ENCODE results near the gene GLA. TPM values are rescaled to one million over a fixed set of nuclear protein-coding genes. Genes with fewer than 3 reads are reported as not detected.

Gene GLA
- total RNA-seq, 1 donor from 2014 or later = 16.2 TPM

- Histone ChIP-seq H3K36me3 (ENCODE audit: control insufficient read depth in 3 of 3, insufficient read depth in 3 of 3, low read length in 3 of 3) (no peaks in the 10 kb centered on the region), H3K9ac (ENCODE audit: low read depth in 1 of 3, low read length in 3 of 3) (no peak overlapping the region), H3K9me3 (ENCODE audit: control insufficient read depth in 3 of 3, low read length in 3 of 3) (no peaks in the 10 kb centered on the region), H3K4me3 (ENCODE audit: low read length in 3 of 3) (no peak overlapping the region), H3K27me3 (ENCODE audit: control insufficient read depth in 3 of 3, insufficient read depth in 3 of 3, low read length in 3 of 3) (peaks cover 0 to 4% (median 3%) of the 10 kb centered on the region in 3 donors), H3K27ac (ENCODE audit: low read depth, low read length) (no peak overlapping the region), H3K4me1 (ENCODE audit: control insufficient read depth in 3 of 3, insufficient read depth in 3 of 3, low read length in 3 of 3) (no peaks in the 10 kb centered on the region)
These were observed 47.3 kb downstream of the GLA start for GRCh38 chrX:101360390-101360789.

- H3K27me3 ChIP-seq (ENCODE audit: control insufficient read depth in 3 of 3, insufficient read depth in 3 of 3, low read length in 3 of 3) = peaks cover 0 to 4% (median 3%) of the 10 kb centered on the region in 3 donors
- no peak overlapping the region for H3K27ac ChIP-seq (ENCODE audit: low read depth, low read length)
- H3K36me3 ChIP-seq (ENCODE audit: control insufficient read depth in 3 of 3, insufficient read depth in 3 of 3, low read length in 3 of 3) = no peaks in the 10 kb centered on the region
- H3K9me3 ChIP-seq (ENCODE audit: control insufficient read depth in 3 of 3, low read length in 3 of 3) = no peaks in the 10 kb centered on the region
- H3K4me1 ChIP-seq (ENCODE audit: control insufficient read depth in 3 of 3, insufficient read depth in 3 of 3, low read length in 3 of 3) = no peaks in the 10 kb centered on the region
- no peak overlapping the region for H3K9ac ChIP-seq (ENCODE audit: low read depth in 1 of 3, low read length in 3 of 3)
- H3K4me3 ChIP-seq (ENCODE audit: low read length in 3 of 3) = no peak overlapping the region
These were observed 47.8 kb downstream of the GLA start for GRCh38 chrX:101359966-101360365.

DNA sequence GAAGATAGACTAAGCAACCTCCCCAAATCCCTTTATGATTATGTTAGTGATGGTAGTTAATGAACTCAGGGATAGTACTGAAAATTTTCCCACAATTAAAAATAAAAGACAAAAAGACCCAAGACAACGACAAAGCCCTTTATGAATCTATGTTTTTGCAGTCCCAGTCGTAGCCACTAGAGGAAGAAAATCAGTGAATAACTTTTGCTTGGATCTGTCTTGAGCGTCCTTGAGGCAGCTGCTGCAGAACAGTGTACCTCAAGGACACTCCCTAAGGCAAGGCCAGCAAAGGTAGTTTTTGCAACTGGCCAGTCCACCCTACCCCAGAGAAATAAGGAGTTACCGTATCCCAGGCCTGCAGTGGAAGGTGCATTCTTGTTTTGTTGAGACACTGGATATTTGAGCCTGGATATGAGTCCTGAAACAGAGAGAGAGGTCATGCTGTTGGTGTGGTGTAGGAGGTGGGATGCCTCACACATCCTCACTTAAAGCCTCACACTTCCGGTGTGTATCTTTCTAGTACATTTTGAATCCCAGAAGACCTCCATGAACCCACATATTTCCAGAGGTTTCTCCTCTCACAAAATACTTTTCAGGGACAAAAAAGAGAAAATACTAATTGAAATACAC is 50.4 kb downstream of the GLA start:
- Histone ChIP-seq H3K27me3 (ENCODE audit: control insufficient read depth in 3 of 3, insufficient read depth in 3 of 3, low read length in 3 of 3) (peaks cover 0 to 4% (median 3%) of the 10 kb centered on the region in 3 donors), H3K9ac (ENCODE audit: low read depth in 1 of 3, low read length in 3 of 3) (no peak overlapping the region), H3K4me3 (ENCODE audit: low read length in 3 of 3) (no peak overlapping the region), H3K27ac (ENCODE audit: low read depth, low read length) (no peak overlapping the region), H3K36me3 (ENCODE audit: control insufficient read depth in 3 of 3, insufficient read depth in 3 of 3, low read length in 3 of 3) (no peaks in the 10 kb centered on the region), H3K4me1 (ENCODE audit: control insufficient read depth in 3 of 3, insufficient read depth in 3 of 3, low read length in 3 of 3) (no peaks in the 10 kb centered on the region), H3K9me3 (ENCODE audit: control insufficient read depth in 3 of 3, low read length in 3 of 3) (no peaks in the 10 kb centered on the region)

- Histone ChIP-seq H3K4me1 (ENCODE audit: control insufficient read depth in 3 of 3, insufficient read depth in 3 of 3, low read length in 3 of 3) (peaks cover 0 to 6% (median 4%) of the 10 kb centered on the region in 3 donors), H3K27ac (ENCODE audit: low read depth, low read length) (no peak overlapping the region)
These were observed 58.5 kb downstream of the GLA start for GRCh38 chrX:101349193-101349562.

GRCh38 chrX:101348452-101349192 is 59.1 kb downstream of the GLA start, which contains the start of gene TIMM8A:
Gene TIMM8A (minus strand): TSS chrX:101348742. CDS start chrX:101348664, 78 bp downstream.
- peak within 1 kb of the TSS; percentile 80 for H3K27ac ChIP-seq (ENCODE audit: low read depth, low read length)
- peak within 1 kb of the TSS; percentile 72 to 84 (median 74) for H3K9ac ChIP-seq (ENCODE audit: low read depth in 1 of 3, low read length in 3 of 3)
- H3K4me3 ChIP-seq (ENCODE audit: low read length in 3 of 3) = peak within 1 kb of the TSS; percentile 87 to 90 (median 87)
- no peaks in the 10 kb centered on the region for H3K9me3 ChIP-seq (ENCODE audit: control insufficient read depth in 3 of 3, low read length in 3 of 3)
- no peaks in the 10 kb centered on the region for H3K36me3 ChIP-seq (ENCODE audit: control insufficient read depth in 3 of 3, insufficient read depth in 3 of 3, low read length in 3 of 3)
- no peaks in the 10 kb centered on the region for H3K27me3 ChIP-seq (ENCODE audit: control insufficient read depth in 3 of 3, insufficient read depth in 3 of 3, low read length in 3 of 3)
- H3K4me1 ChIP-seq (ENCODE audit: control insufficient read depth in 3 of 3, insufficient read depth in 3 of 3, low read length in 3 of 3) = peaks cover 0 to 6% (median 4%) of the 10 kb centered on the region in 3 donors

More at GRCh38 chrX:101349193-101349562, 58.5 kb downstream of the GLA start:
- H3K9ac ChIP-seq (ENCODE audit: low read depth in 1 of 3, low read length in 3 of 3) = peak overlapping the region; percentile 72 to 84 (median 74)
- peak overlapping the region; percentile 87 to 90 (median 87) for H3K4me3 ChIP-seq (ENCODE audit: low read length in 3 of 3)
- no peaks in the 10 kb centered on the region for H3K9me3 ChIP-seq (ENCODE audit: control insufficient read depth in 3 of 3, low read length in 3 of 3)
- H3K27me3 ChIP-seq (ENCODE audit: control insufficient read depth in 3 of 3, insufficient read depth in 3 of 3, low read length in 3 of 3) = no peaks in the 10 kb centered on the region
- H3K36me3 ChIP-seq (ENCODE audit: control insufficient read depth in 3 of 3, insufficient read depth in 3 of 3, low read length in 3 of 3) = no peaks in the 10 kb centered on the region

GRCh38 chrX:101347859-101348451 is 59.8 kb downstream of the GLA start:
- H3K9ac ChIP-seq (ENCODE audit: low read depth in 1 of 3, low read length in 3 of 3) = peak overlapping the region; percentile 72 to 84 (median 74)
- H3K36me3 ChIP-seq (ENCODE audit: control insufficient read depth in 3 of 3, insufficient read depth in 3 of 3, low read length in 3 of 3) = no peaks in the 10 kb centered on the region
- no peaks in the 10 kb centered on the region for H3K9me3 ChIP-seq (ENCODE audit: control insufficient read depth in 3 of 3, low read length in 3 of 3)
- peaks cover 0 to 6% (median 4%) of the 10 kb centered on the region in 3 donors for H3K4me1 ChIP-seq (ENCODE audit: control insufficient read depth in 3 of 3, insufficient read depth in 3 of 3, low read length in 3 of 3)
- no peaks in the 10 kb centered on the region for H3K27me3 ChIP-seq (ENCODE audit: control insufficient read depth in 3 of 3, insufficient read depth in 3 of 3, low read length in 3 of 3)
- H3K27ac ChIP-seq (ENCODE audit: low read depth, low read length) = peak overlapping the region; percentile 68
- H3K4me3 ChIP-seq (ENCODE audit: low read length in 3 of 3) = peak overlapping the region; percentile 87 to 90 (median 87)

Other genes with a start within 250 kb of the GLA start
- gene DRP2, start 188.1 kb downstream of the GLA start, total RNA-seq = 1.0 TPM
- gene TAF7L, start 116.6 kb downstream of the GLA start, total RNA-seq = not detected
- 3.1 TPM for gene TIMM8A, start 59.2 kb downstream of the GLA start, total RNA-seq
- gene BTK, start 21.7 kb downstream of the GLA start, total RNA-seq = 2.1 TPM
- 349 TPM for gene RPL36A, start 16.9 kb downstream of the GLA start, total RNA-seq
- 53.2 TPM for gene HNRNPH2, start 297 bp upstream of the GLA start, total RNA-seq
- gene ARMCX4, start 77.5 kb upstream of the GLA start, total RNA-seq = 17.2 TPM
- 91.3 TPM for gene ARMCX1, start 142.6 kb upstream of the GLA start, total RNA-seq
- gene ARMCX6, start 210.1 kb upstream of the GLA start, total RNA-seq = 34.4 TPM
- gene ARMCX3, start 215.2 kb upstream of the GLA start, total RNA-seq = 60.5 TPM

Measured in skeletal muscle tissue (tissue), 4 donors.